Lower leg skin (tissue), 3 donors: Measurements from ENCODE around the gene CMTM2.

Source experiments
- POLR2A ChIP-seq, 2 donors: fragments of 450-650 bp; IDR thresholded peaks; one replicate each; pipeline ENCODE4 v1.6.1; 2016 to 2017; ENCODE audit warnings: antibody characterized with exemption in 2 of 2, mild to moderate bottlenecking in 1 of 2, moderate library complexity in 1 of 2
- TF ChIP-seq, protein P1 (sequence below), 3 donors: fragments of 450-650 bp; IDR thresholded peaks; one replicate each; pipeline ENCODE4 v1.5.1; 2016; ENCODE audit warnings: antibody characterized with exemption in 3 of 3, mild to moderate bottlenecking in 3 of 3, moderate library complexity in 2 of 3

DNA sequence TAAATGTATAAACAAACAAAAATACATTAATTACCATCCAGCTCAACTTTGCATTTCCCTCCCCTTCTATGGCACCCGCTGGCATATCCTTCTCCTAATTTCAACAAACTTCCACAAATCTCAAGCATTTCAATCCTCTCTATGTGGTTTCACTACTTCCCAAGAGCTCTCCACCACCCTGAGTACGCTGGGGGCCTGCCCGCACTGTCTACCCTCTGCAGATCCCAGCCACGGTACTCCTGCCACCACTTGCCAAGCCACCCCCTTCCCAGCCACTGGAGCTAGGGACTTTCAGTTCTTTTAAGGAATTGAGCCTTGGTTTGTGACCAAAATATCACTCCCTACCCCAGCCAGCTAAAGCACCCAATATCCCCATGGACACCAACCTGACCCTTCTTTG is 31.2 kb upstream of the CMTM2 start:
- TF ChIP-seq, protein P1, sequence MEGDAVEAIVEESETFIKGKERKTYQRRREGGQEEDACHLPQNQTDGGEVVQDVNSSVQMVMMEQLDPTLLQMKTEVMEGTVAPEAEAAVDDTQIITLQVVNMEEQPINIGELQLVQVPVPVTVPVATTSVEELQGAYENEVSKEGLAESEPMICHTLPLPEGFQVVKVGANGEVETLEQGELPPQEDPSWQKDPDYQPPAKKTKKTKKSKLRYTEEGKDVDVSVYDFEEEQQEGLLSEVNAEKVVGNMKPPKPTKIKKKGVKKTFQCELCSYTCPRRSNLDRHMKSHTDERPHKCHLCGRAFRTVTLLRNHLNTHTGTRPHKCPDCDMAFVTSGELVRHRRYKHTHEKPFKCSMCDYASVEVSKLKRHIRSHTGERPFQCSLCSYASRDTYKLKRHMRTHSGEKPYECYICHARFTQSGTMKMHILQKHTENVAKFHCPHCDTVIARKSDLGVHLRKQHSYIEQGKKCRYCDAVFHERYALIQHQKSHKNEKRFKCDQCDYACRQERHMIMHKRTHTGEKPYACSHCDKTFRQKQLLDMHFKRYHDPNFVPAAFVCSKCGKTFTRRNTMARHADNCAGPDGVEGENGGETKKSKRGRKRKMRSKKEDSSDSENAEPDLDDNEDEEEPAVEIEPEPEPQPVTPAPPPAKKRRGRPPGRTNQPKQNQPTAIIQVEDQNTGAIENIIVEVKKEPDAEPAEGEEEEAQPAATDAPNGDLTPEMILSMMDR (IDR thresholded peaks at IDR 0.05) = no peak
- no peak for TF ChIP-seq POLR2A (IDR thresholded peaks at IDR 0.05)
